Hippocampal formation (tissue), 2 donors: Measurements from ENCODE around the gene MROH9.

Source experiments
- DNase-seq, 2 donors: peaks; one replicate each; lab custom pipeline; 2025; lab: John Stamatoyannopoulos, UW

MROH9 gene

DNA sequence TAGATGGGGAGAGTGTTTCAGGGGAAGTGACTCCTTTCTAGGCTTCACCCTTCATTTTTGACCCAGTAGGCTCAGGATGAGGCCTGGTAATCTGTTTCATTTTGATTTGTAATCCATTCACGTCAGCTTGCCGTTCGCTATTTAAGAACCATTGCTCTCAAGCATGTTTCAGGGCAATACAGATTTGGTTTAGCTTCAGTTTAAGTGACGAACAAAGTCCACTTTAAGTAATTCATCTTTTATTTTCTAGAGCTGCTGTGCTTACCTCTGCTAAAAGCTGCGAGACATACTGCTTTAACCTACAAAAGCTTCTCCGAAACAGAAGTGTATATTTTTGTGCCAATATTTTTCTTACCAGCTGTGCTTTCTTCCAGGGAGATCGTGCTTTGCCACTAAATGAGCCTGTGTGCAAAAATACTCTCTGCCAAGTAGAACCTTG lies 146.4 kb downstream of the MROH9 start:
- peak in 1 of 2 donors; percentile 68 for DNase-seq

DNA sequence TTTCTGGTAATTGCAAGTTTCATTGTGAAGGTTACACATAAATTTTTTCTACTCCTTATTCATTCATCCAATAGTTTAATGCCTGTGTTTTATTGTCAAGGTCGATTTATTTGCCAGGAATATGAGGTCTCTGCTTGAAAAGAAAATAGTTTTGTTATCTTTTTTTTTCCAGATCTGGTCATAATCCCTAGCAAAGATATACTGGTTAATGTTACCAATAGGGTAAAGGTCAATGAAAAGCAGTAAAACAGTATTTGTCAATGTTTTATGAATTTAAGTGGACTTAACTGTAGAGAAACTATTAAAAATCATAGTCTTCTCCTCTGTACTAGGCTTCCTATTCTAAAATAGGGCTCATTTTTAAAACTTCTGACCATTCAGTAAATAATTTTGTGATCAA lies 147.3 kb downstream of the MROH9 start:
- no peak for DNase-seq

- DNase-seq: no peak
Observed at GRCh38 chr1:171083222-171083621, 147.9 kb downstream of the MROH9 start.

DNA sequence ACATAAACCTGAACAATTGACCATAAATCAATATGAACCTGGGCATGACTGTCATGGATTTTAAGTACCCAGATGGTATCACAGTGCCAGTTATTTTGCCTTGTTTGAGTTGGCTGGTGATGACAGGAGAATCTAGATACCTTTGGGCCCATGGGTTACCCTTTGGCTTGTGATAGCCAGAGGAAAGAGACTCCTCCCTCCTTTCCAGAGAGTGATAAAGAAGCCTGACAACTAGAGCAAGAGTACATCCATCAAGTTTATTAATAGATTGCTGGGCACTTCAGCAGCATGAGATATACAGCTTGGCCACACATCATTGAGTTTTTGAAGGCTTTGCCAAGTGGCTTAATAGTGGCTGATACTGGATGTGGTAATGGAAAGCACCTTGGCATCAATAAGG lies 148.8 kb downstream of the MROH9 start:
- DNase-seq: no peak

- DNase-seq: no peak
Observed at GRCh38 chr1:171084870-171085269, 149.5 kb downstream of the MROH9 start.

DNA sequence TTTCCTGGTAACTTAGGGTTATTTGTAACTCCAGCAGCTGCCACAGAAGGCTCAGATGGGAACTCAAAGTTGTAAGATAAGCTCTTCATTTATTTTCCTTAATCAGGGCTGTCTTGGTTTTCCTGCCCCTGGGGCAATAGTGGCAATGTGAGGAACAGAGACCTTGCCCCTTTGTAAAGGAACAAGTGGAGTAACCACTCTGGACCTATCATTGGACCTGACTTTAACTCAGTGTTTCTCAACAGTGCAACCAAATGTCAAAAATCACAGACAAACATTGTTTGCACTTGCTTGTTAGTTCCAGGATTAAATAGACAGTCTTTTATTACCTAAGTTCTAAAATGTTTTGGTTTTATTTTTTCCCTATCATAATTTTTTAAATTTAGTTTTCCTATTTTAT lies 152.6 kb downstream of the MROH9 start:
- DNase-seq: no peak

DNA sequence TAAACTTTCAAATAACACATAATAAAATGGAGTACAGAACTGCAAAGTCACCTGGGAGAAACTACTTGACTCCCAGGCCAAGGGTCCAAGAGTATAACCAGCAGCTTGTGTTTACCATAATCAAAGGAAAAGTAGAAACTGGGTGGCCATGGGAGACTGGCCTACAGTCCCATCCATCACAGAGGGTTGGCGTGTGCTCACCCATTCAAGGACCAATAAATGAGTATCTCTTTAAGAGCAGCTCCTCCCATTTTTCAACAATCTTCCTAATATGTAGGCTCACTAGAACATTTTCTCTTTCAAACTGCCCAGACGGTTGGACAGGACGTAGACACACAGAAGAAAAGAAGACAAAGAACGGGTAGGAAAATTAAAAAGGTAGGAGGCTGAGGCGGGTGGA lies 155.3 kb downstream of the MROH9 start, which contains the start of gene FMO3:
Gene FMO3 (plus strand): TSS at position 302 of the 400 bp plus-strand sequence. CDS start 1,754 bp downstream, outside the sequence.
- DNase-seq: no peak

DNA sequence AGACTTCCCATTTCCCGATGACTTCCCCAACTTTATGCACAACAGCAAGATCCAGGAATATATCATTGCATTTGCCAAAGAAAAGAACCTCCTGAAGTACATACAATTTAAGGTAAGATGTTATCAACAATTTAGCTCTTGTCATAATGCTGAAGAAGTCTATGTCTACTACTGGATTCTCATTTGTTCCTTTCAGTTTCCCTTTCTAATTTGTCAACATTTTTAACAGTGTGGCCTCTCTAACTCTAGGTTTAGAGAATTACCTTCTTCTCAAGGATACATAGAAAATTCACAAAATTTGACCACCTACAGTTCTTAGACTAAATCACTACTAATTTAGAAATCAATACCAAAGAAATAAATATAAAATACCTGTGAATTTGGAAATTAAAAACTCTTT lies 168.5 kb downstream of the MROH9 start:
- DNase-seq: no peak

GRCh38 chr1:171107262-171107940 lies 172.1 kb downstream of the MROH9 start:
- DNase-seq: no peak

- DNase-seq: no peak
Observed at GRCh38 chr1:171107969-171108368, 172.6 kb downstream of the MROH9 start.

DNA sequence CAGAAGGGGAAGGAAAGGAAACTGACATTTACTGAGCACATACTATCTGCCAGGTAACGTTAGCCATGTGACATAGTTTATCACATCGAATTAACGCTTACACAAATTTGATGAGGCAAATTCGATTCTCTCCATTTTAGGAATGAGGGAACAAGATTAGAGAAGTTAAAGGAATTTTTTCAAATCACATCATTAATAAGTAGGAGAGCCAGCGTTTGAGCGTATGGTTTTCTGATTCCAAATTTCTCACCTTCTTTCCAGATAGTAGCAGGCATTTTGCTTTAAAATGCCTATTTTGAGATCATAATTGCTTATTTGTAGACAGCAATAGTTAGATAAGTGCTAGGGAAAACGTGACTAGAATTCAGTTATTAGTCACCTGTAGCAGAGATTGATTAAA lies 174.6 kb downstream of the MROH9 start:
- no peak for DNase-seq

DNA sequence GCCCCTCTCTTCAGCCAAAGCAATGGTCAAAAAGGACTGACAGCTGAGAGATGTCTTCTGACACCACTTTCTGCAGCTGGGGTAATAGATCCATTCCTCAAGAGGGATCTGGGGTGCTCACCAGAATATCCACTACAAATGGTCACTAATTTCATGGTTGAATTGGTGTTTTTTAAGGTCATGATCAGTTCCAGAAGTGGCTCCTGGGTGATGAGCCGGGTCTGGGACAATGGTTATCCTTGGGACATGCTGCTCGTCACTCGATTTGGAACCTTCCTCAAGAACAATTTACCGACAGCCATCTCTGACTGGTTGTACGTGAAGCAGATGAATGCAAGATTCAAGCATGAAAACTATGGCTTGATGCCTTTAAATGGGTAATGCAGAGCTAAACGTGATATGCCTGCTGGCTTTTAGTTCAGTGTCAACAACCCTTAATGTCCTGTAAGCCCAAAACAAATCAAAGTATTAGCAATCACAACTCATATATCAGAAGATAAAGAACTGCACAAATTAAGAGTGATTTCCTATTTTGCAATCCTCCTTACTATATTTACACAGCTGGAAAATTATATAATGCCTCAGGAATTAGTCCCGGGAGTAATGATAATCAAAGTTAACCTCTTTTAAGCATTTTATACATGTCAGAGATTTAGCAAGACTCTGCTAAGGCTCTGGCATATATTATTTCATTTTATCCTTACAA lies 175.4 kb downstream of the MROH9 start:
- DNase-seq: no peak

DNA sequence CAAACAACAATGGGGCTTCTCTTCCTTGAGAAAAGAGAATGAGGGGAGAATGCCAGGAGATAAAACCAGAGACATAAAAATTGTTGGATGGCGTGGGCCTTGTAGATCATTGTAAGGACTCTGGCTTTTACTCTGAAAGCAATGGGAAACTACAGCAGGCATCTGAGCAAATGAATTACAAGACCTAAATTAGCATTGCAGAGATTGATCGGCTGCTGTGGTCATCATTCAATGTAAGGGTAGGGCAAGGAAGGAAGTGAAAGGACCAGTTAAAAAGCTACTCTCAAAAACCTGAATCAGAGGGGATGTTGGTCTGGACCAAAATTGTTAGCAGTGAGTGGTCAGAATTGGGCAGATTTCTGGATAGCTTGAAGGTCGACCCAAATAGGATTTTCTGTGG lies 176.8 kb downstream of the MROH9 start:
- DNase-seq: no peak

DNA sequence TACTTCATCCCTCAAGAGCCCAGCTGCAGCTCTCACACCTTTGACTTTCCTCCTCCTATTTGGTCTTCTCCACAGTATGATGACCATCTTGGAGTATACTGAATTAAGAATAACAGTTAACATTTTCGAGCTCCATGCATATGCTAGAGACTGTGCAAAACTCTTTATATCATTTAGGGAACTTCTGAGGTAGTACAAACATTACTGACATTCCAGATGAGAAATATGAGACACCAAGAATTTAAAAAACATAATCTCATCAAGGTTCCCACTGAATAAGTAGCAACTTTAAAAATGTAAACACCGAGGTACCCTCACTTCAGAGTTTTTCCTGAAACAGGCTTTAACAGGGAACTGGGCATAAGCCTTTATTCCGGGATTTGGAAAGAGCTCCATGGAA lies 178.0 kb downstream of the MROH9 start:
- DNase-seq: no peak
